Endothelial cell of umbilical vein (primary cell): ENCODE data around the gene DPP6. TPM values are rescaled to one million over a fixed set of nuclear protein-coding genes. Genes with fewer than 3 reads are reported as not detected.
"Not testable (repeated sequence)": the region's sequence is repeated elsewhere in the genome, so short reads cannot be mapped to it uniquely, and the experiment has no call there.

Source experiments
- BruUV-seq: library from RNA; stranded (reverse); fragments of 400-500 nt; replicated peaks from 2 replicates; lab custom pipeline; 2021; lab: Mats Ljungman, UMichigan
- CTCF ChIA-PET: fragments of 300-600, 350-600 bp; sonication (Branson Sonifier 250); formaldehyde crosslinking; loops from one replicate; lab custom pipeline; 2021; ENCODE audit warnings: antibody characterized with exemption, inconsistent platforms; lab: Charles Lee
- POLR2A ChIA-PET: fragments of 300-600, 350-600 bp; sonication (Branson Sonifier 250); formaldehyde crosslinking; loops from one replicate; lab custom pipeline; 2021; ENCODE audit warnings: antibody characterized with exemption, inconsistent platforms; lab: Charles Lee
- DNase-seq: peaks from one replicate; pipeline ENCODE4 v3.0.0-alpha.2; 2011; ENCODE audit warnings: low read depth, low spot score
- FAIRE-seq: peaks from 2 replicates; lab custom pipeline; 2011; peaks lifted over from hg19 to GRCh38; lab: Jason Lieb, UNC
- H2AFZ ChIP-seq: 2 replicates; pipeline ENCODE4 v1.6.0; 2012; ENCODE audit warnings: low read depth, low read length, control low read depth, inconsistent platforms
- H3K27ac ChIP-seq: 2 replicates; pipeline ENCODE4 v1.5.1; 2011; ENCODE audit warnings: low read depth, mild to moderate bottlenecking, control low read depth, low read length, moderate library complexity; ENCODE audit not compliant: insufficient read depth
- H3K27me3 ChIP-seq, 2 experiments: 2 replicates each; pipeline versions ENCODE4 v1.6.0 to v1.6.1; 2011; ENCODE audit warnings: low read length in 2 of 2, mixed read lengths in 1 of 2; ENCODE audit not compliant: control insufficient read depth in 2 of 2, insufficient read depth in 2 of 2
- H3K36me3 ChIP-seq, 2 experiments: 2 replicates in 1 of 2; 3 replicates in 1 of 2; pipeline ENCODE4 v1.5.1; 2011; ENCODE audit warnings: low read length in 2 of 2, mild to moderate bottlenecking in 1 of 2, moderate library complexity in 1 of 2; ENCODE audit not compliant: control insufficient read depth in 2 of 2, insufficient read depth in 2 of 2; ENCODE audit errors: extremely low read depth in 1 of 2
- H3K4me1 ChIP-seq: 3 replicates; pipeline ENCODE4 v1.5.1; 2011; ENCODE audit warnings: mild to moderate bottlenecking, low read length; ENCODE audit not compliant: control insufficient read depth, insufficient read depth; ENCODE audit errors: extremely low read depth
- H3K4me2 ChIP-seq: 2 replicates; pipeline ENCODE4 v1.6.1; 2011; ENCODE audit warnings: low read length, control low read depth, mixed read lengths; ENCODE audit not compliant: insufficient read depth
- H3K4me3 ChIP-seq, 3 experiments: fragments of 200-600 bp in 1 of 3; sonication (generic), shearing (Covaris generic) in 1 of 3; replicated peaks in 1 of 3; 2 replicates each; pipeline ENCODE4 v1.5.1; 2011 to 2016; ENCODE audit warnings: control low read depth in 3 of 3, low read length in 3 of 3, mild to moderate bottlenecking in 2 of 3, inconsistent platforms in 1 of 3, low read depth in 1 of 3, moderate library complexity in 1 of 3; ENCODE audit not compliant: insufficient read depth in 1 of 3
- H3K79me2 ChIP-seq: 2 replicates; pipeline ENCODE4 v1.6.0; 2012; ENCODE audit warnings: low read length, inconsistent platforms; ENCODE audit not compliant: control insufficient read depth, insufficient read depth
- H3K9ac ChIP-seq: replicated peaks from 2 replicates; pipeline ENCODE3; 2011; ENCODE audit warnings: low read length, control low read depth; ENCODE audit not compliant: insufficient read depth; ENCODE audit errors: extremely low read depth
- H3K9me1 ChIP-seq: replicated peaks from 3 replicates; pipeline ENCODE4 v1.6.0; 2011; ENCODE audit warnings: mild to moderate bottlenecking, low read length; ENCODE audit not compliant: control insufficient read depth, insufficient read depth; ENCODE audit errors: extremely low read depth
- H3K9me3 ChIP-seq: replicated peaks from 2 replicates; pipeline ENCODE4 v1.5.1; 2012; ENCODE audit warnings: low read length, inconsistent platforms; ENCODE audit not compliant: control insufficient read depth, insufficient read depth
- H4K20me1 ChIP-seq: replicated peaks from 2 replicates; pipeline ENCODE3; 2011; ENCODE audit warnings: mild to moderate bottlenecking, low read length; ENCODE audit not compliant: control insufficient read depth, insufficient read depth; ENCODE audit errors: extremely low read depth
- EZH2 ChIP-seq: IDR thresholded peaks from 2 replicates; pipeline ENCODE4 v1.6.1; 2012; ENCODE audit warnings: borderline replicate concordance, low read depth, mild to moderate bottlenecking, moderate library complexity, low read length, inconsistent platforms; ENCODE audit not compliant: severe bottlenecking
- FOS ChIP-seq: IDR thresholded peaks from 2 replicates; pipeline ENCODE4 v1.6.1; 2011; ENCODE audit warnings: mild to moderate bottlenecking, low read length, moderate library complexity, borderline replicate concordance; ENCODE audit not compliant: insufficient read depth
- GATA2 ChIP-seq: IDR thresholded peaks from 2 replicates; pipeline ENCODE4 v1.7.0; 2011; ENCODE audit warnings: low read depth, mild to moderate bottlenecking, moderate library complexity, mixed read lengths, low read length; ENCODE audit not compliant: insufficient read length, insufficient read depth
- JUN ChIP-seq: IDR thresholded peaks from 2 replicates; pipeline ENCODE4 v1.6.1; 2011; ENCODE audit warnings: borderline replicate concordance, low read depth; ENCODE audit not compliant: insufficient read length, insufficient read depth
- MYC ChIP-seq: IDR thresholded peaks from one replicate; pipeline ENCODE4 v1.6.1; 2011; ENCODE audit warnings: mild to moderate bottlenecking, low read depth, low read length
- POLR2A ChIP-seq: IDR thresholded peaks from 2 replicates; pipeline ENCODE4 v1.6.1; 2012; ENCODE audit warnings: low read depth, mild to moderate bottlenecking, control low read depth, low read length
- POLR2AphosphoS5 ChIP-seq: IDR thresholded peaks from 2 replicates; pipeline ENCODE4 v1.6.1; 2012; ENCODE audit warnings: low read depth, mild to moderate bottlenecking, control low read depth, low read length, moderate library complexity; ENCODE audit not compliant: insufficient read depth
- dilution Hi-C: fragments of 300-500 bp; cut with MboI; formaldehyde crosslinking; loops from one replicate; pipeline ENCODE4 v1.15.0; 2019; ENCODE audit warnings: low sequenced_read_pairs; ENCODE audit not compliant: extremely low pct_ligation_motif_present
- intact Hi-C: fragments of 100-400 bp; cut with micrococcal nuclease; formaldehyde crosslinking; loops from one replicate; pipeline ENCODE4 v1.10.0; 2022
- polyA plus RNA-seq, 4 experiments: library from polyadenylated mRNA; depleted of rRNA in 3 of 4; stranded (reverse) in 3 of 4; unstranded in 1 of 4; fragments of >200 nt; gene quantifications; 2 replicates each; pipeline versions ENCODE4 v1.2.1 to v1.2.3, GENCODE V29; 2011 to 2012; ENCODE audit warnings: missing spikeins in 1 of 4
- total RNA-seq: library from RNA; stranded (reverse); gene quantifications from 2 replicates; pipeline ENCODE4 v1.2.3, GENCODE V29; 2021
- TF ChIP-seq, protein P1 (sequence below): IDR thresholded peaks from 2 replicates; pipeline ENCODE4 v1.6.1; 2011; ENCODE audit not compliant: insufficient read depth, insufficient read length
- TF ChIP-seq, protein P2 (sequence below), 2 donors: IDR thresholded peaks; 1 replicate in 1 of 2; 2 replicates in 1 of 2; pipeline ENCODE4 v1.5.1; 2011; ENCODE audit warnings: low read length in 2 of 2, mild to moderate bottlenecking in 2 of 2, moderate library complexity in 2 of 2, control low read depth in 1 of 2, inconsistent platforms in 1 of 2, low read depth in 1 of 2; ENCODE audit not compliant: insufficient read depth in 1 of 2; ENCODE audit errors: extremely low read depth in 1 of 2

DPP6 gene
- total and polyA plus RNA-seq, 2 donors (not counting 3 experiments of a cell fraction or from before 2014, with no cell fraction given): not detected

DNA sequence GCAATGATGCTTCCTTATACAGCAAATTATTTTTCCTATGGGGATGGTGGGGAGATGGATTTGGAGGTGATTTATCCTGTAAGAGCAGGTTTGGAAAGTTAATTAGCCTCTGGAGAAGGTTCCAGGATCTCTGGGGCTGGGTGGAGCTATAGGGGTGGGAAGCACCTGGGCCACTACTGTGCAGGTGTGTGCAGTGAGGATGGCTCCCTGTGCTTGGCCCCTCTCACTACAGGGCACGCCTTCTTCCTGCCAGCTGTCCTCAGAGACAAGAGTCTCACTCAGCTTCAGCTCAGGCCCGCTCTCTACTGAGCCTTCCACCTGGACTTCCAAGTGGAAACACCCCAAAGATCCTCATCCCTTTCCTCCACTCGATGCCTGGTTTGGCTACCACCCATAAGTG, 111.4 kb downstream of the DPP6 start:
- DNase-seq, H3K27ac ChIP-seq, H3K4me2 ChIP-seq, H3K9ac ChIP-seq, H2AFZ ChIP-seq, H3K36me3 ChIP-seq, FAIRE-seq, H3K9me1 ChIP-seq, intact Hi-C loops, H3K27me3 ChIP-seq, POLR2A ChIA-PET, BruUV-seq, H3K4me3 ChIP-seq, dilution Hi-C loops, H3K9me3 ChIP-seq, H3K79me2 ChIP-seq, H4K20me1 ChIP-seq, H3K4me1 ChIP-seq, CTCF ChIA-PET: not testable (repeated sequence)

DNA sequence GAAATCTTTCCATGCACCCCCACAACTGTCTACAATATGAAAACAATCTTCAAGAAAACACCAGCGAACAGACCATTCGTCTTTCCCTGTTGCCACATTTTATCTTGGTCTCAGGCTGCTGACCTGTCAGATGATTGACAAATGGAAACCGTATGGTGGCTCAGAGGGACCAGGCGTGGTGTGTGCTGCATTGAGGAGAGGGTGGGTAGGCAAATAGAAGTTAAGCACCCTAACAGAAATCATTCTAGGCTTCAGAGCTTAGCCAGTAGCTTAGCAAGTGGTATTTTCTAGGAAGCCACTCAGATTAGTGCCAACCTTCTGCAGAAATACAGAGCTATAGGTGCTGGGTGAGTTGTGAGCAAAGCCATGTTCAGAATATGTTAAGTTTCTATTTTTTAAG, 114.9 kb downstream of the DPP6 start:
- H3K9me1 ChIP-seq: no peaks in the 10 kb centered on the region
- BruUV-seq: no TSS peak
- no peaks in the 10 kb centered on the region for H4K20me1 ChIP-seq
- ChIA-PET POLR2A (no interaction called here), CTCF (no interaction called here)
- H3K79me2 ChIP-seq: no peaks in the 10 kb centered on the region
- FAIRE-seq: no peak
- H2AFZ ChIP-seq: no peak overlapping the region
- no peaks in the 10 kb centered on the region for H3K36me3 ChIP-seq
- no peaks in the 10 kb centered on the region for H3K27me3 ChIP-seq
- no peak for DNase-seq
- dilution Hi-C loops: no loop called here
- H3K9ac ChIP-seq: no peak overlapping the region
- TF ChIP-seq FOS (no peak), MYC (no peak), POLR2AphosphoS5 (no peak), POLR2A (no peak), JUN (no peak), EZH2 (no peak), GATA2 (no peak)
- TF ChIP-seq, protein P1, sequence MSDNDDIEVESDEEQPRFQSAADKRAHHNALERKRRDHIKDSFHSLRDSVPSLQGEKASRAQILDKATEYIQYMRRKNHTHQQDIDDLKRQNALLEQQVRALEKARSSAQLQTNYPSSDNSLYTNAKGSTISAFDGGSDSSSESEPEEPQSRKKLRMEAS: no peak
- TF ChIP-seq, protein P2, sequence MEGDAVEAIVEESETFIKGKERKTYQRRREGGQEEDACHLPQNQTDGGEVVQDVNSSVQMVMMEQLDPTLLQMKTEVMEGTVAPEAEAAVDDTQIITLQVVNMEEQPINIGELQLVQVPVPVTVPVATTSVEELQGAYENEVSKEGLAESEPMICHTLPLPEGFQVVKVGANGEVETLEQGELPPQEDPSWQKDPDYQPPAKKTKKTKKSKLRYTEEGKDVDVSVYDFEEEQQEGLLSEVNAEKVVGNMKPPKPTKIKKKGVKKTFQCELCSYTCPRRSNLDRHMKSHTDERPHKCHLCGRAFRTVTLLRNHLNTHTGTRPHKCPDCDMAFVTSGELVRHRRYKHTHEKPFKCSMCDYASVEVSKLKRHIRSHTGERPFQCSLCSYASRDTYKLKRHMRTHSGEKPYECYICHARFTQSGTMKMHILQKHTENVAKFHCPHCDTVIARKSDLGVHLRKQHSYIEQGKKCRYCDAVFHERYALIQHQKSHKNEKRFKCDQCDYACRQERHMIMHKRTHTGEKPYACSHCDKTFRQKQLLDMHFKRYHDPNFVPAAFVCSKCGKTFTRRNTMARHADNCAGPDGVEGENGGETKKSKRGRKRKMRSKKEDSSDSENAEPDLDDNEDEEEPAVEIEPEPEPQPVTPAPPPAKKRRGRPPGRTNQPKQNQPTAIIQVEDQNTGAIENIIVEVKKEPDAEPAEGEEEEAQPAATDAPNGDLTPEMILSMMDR (IDR thresholded peaks at IDR 0.05; ENCODE audit: extremely low read depth in 1 of 2, insufficient read depth in 1 of 2, low read depth in 1 of 2, low read length in 2 of 2): no peak
- no peak overlapping the region for H3K4me2 ChIP-seq
- peaks cover 4% of the 10 kb centered on the region for H3K9me3 ChIP-seq
- intact Hi-C loops: no loop called here
- no peak overlapping the region for H3K27ac ChIP-seq
- H3K4me1 ChIP-seq: no peaks in the 10 kb centered on the region
- H3K4me3 ChIP-seq: no peak overlapping the region
